GM21737 (cell line): Measurements from ENCODE around the gene FOXN1.

Source experiments
- ATAC-seq: cut with Tn5 transposase; IDR thresholded peaks from one replicate; pipeline ENCODE4 v1.9.1; 2021; ENCODE audit warnings: mild to moderate bottlenecking, moderate library complexity; ENCODE audit not compliant: unreplicated experiment

The FOXN1 gene

GRCh38 chr17:28523876-28524275 is 17.7 kb downstream of the FOXN1 start:
- ATAC-seq: no peak

- ATAC-seq: no peak
Measured at GRCh38 chr17:28524476-28525424, 18.6 kb downstream of the FOXN1 start.

GRCh38 chr17:28526381-28526780 is 20.2 kb downstream of the FOXN1 start:
- ATAC-seq: no peak

DNA sequence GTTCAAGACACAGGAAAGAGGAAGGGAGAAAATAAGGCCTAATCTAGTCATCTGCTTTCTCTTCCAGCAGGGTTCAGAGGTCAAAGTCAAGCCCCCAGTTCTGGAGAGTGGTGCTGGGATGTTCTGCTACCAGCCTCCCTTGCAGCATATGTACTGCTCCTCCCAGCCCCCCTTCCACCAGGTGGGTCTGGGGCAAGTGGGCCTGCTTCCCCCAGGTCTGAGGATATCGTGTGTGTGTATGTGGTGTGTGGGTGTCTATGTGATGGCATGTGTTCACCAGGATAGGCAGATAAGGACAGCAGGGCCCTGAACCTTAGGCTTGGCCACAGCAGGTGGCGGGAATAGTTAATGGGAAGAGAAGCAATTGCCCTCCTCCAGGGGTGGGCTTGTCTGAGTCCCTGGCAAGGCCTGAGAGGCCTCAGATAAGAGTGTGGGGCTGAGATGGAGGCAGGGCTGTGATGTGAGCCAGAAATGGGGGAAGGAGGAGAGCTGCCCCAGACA is 21.1 kb downstream of the FOXN1 start:
- ATAC-seq: no peak

DNA sequence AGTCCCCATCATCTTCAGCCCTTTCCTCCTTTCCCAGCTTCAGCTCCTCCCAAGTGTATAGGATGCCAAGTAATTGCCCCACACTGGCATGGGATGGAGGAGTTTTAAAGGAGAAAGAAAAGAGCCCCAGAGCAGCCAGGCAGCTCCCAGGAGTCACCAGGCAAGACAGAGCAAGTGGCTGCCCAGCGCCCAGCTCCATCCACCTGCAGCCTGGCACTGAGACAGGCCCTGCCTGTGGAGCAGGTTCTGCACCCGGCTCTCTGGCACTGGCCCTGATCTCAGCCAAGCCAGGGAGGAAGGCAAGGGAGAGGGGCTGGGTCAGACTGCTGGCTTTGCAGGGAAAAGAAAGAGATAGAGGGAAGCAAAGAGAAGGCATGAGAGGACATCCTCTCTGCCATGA is 21.7 kb downstream of the FOXN1 start:
- ATAC-seq: no peak

DNA sequence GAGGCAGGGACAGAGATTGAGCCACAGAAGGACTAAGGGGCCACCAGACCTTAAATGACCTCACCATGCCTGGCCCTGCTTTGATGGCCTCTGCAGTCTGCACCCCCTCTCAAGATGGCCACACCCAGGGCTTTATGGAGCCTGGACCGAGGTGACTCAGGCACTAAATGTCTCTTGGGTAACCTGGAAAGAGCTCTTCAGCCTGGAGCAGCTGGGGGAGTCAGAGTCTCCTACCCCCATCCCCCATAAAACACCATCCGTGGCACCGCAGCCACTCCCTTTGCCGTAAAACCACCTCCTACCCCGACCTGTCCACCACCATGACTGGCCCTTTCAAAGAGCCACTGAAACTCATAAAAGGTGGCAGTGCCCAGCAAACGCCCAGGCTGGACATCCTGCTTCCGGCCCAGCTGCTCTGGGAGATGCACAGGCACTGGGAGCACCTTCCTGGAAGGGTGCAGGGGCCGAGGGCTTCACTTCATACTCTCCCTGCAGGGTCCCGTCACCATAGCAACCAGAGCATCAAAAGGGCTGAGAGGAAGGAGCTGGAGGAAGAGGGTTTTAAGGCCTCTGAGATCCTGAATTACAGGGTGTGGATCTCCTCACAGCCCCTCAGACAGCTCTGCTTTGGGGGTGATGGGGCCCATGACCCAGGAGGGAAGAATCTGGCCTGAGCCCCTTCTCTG is 22.3 kb downstream of the FOXN1 start:
- ATAC-seq: no peak

GRCh38 chr17:28529013-28529400 is 22.9 kb downstream of the FOXN1 start:
- ATAC-seq: no peak

GRCh38 chr17:28530250-28530649 is 24.1 kb downstream of the FOXN1 start:
- ATAC-seq: no peak

- ATAC-seq: no peak
Measured at GRCh38 chr17:28530926-28531325, 24.8 kb downstream of the FOXN1 start.

DNA sequence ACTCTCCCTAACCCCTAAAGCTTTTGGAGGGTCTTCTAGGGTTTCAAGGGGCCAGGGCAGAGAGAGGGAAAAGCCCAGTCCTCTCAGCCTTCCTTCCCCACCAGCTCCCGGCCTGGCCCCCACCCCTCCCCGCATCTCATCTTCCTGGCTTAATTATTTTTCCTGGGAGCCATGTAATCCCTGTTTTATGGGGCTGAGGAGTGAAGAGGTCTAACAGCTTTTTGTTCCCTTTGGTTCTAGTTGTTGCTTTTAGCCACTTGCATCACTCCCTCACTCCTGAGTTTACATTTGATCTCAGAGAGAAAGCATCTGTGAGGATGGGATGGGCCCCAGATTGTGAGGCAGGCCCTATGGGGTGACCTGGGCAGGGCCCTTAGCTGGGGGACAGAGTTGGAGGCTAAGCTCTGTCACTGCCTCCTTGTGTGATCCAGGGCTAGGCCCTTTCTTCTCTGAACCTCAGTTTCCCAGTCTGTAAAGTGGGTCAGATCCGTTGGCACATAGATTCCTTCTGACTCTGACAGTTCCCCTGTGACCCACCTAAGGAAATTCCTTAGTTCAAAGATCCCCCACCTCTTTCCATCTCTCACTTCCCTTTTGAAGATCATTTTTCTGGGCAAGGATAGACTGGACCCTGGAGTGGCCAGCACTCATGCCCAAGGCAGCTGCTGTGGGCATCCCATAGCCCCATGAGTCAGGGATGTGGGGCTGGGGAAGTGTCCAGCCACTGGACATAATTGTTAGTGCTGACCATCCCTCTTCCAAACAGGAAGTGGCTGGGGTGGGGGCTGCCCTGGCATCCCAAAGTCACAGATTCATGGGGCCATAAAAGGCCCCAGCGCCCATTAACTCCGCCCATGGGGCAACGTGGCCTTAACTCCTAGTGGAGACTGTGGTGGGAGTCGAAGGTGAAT is 26.2 kb downstream of the FOXN1 start:
- ATAC-seq: no peak

- ATAC-seq: no peak
Measured at GRCh38 chr17:28533091-28533807, 27.1 kb downstream of the FOXN1 start.

GRCh38 chr17:28534740-28535375 is 28.7 kb downstream of the FOXN1 start:
- ATAC-seq: no peak

GRCh38 chr17:28536532-28537218 is 30.5 kb downstream of the FOXN1 start:
- ATAC-seq: no peak

DNA sequence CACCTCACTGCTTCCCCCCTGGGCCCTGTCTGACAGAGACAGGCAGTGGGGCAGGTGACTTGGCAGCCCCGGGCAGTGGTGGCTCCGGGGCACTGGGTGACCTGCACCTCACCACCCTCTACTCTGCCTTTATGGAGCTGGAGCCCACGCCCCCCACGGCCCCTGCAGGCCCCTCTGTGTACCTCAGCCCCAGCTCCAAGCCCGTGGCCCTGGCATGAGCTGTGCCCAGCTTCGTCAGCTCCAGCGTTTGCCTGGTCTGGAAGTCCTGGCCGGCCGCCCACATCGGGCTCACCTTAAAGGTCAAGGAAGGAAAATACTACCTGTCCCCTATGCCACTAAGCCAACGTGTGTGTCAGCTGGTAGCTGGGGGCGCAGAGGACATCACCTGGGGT is 31.1 kb downstream of the FOXN1 start:
- ATAC-seq: no peak

DNA sequence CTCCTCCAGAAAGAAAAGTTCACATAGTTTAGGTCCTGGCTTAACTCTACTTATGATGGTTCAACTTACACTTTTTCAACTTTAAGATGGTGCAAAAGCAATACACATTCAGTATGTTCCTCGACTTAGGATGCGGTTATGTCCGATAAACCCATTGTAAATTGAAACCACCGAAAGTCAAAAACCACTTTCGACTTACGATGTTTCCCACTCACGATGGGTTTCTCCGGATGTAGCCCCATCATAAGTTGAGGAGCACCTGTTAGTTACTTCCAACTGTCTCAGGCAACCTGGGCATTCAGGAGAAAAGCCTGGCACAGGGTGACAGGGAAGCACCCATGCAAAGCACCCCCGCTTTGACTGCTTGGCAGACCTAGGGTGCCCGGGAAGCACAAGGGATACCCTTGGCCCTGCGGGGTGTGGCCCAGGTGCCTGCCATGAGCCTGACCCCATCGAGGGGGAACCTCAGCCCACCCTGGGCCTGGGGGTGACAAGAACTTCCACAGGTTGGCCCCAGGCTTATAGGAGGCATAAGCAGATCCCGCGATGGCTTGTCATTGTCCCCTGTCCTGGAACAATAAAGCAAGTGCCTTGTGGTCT is 32.2 kb downstream of the FOXN1 start:
- ATAC-seq: no peak

- no peak for ATAC-seq
Measured at GRCh38 chr17:28540231-28540630, 34.1 kb downstream of the FOXN1 start.

GRCh38 chr17:28541439-28541838 is 35.3 kb downstream of the FOXN1 start:
- no peak for ATAC-seq

GRCh38 chr17:28544402-28545140 is 38.4 kb downstream of the FOXN1 start:
- no peak for ATAC-seq
